SK-N-SH (cell line): ENCODE measurements around the gene NUP54. TPM values are rescaled to one million over a fixed set of nuclear protein-coding genes. Genes with fewer than 3 reads are reported as not detected.

Source experiments
- CTCF ChIA-PET: fragments of 300-600, 350-600 bp; formaldehyde crosslinking; extraction: SDS; loops from one replicate; lab custom pipeline; 2021; lab: Yijun Ruan, JAX
- POLR2A ChIA-PET: fragments of 350-600 bp; sonication (Branson Sonifier 250); formaldehyde crosslinking; extraction: SDS; loops from one replicate; lab custom pipeline; 2020; ENCODE audit warnings: antibody characterized with exemption, inconsistent platforms; lab: Yijun Ruan, JAX
- DNase-seq: peaks from one replicate; pipeline ENCODE4 v3.0.0; 2012
- H2AFZ ChIP-seq: fragments of 200-600 bp; sonication (generic); 2 replicates; pipeline ENCODE4 v1.8.1; 2016; ENCODE audit warnings: antibody characterized with exemption, mild to moderate bottlenecking, low read depth
- H3F3A ChIP-seq: fragments of 200-600 bp; sonication (generic); replicated peaks from 2 replicates; pipeline ENCODE3; 2016; ENCODE audit warnings: antibody characterized with exemption, mild to moderate bottlenecking; ENCODE audit not compliant: insufficient read depth
- H3K27ac ChIP-seq, 2 experiments: fragments of 200-500 bp in 1 of 2; fragments of 200-600 bp in 1 of 2; sonication (Bioruptor generic) in 1 of 2; sonication (generic), shearing (Covaris generic) in 1 of 2; 2 replicates each; pipeline versions ENCODE4 v1.5.1 to v1.6.1; 2014 to 2016; ENCODE audit warnings: low read depth in 2 of 2, inconsistent platforms in 1 of 2, low read length in 1 of 2, mild to moderate bottlenecking in 1 of 2, mixed read lengths in 1 of 2
- H3K27me3 ChIP-seq: fragments of 200-600 bp; sonication (generic), shearing (Covaris generic); 2 replicates; pipeline ENCODE4 v1.6.1; 2016; ENCODE audit warnings: mixed run types; ENCODE audit not compliant: insufficient read depth
- H3K36me3 ChIP-seq, 2 experiments: fragments of 200-500 bp in 1 of 2; fragments of 200-600 bp in 1 of 2; sonication (Bioruptor generic) in 1 of 2; sonication (generic) in 1 of 2; replicated peaks in 1 of 2; 2 replicates each; pipeline versions ENCODE3 to v1.5.1; 2014 to 2016; ENCODE audit warnings: low read length in 1 of 2, mild to moderate bottlenecking in 1 of 2; ENCODE audit not compliant: insufficient read depth in 2 of 2, control insufficient read depth in 1 of 2
- H3K4me1 ChIP-seq, 2 experiments: fragments of 200-500 bp in 1 of 2; fragments of 200-600 bp in 1 of 2; sonication (Bioruptor generic) in 1 of 2; sonication (generic), shearing (Covaris generic) in 1 of 2; 2 replicates each; pipeline versions ENCODE4 v1.5.1 to v1.6.1; 2014 to 2016; ENCODE audit warnings: low read depth in 1 of 2, low read length in 1 of 2, mixed run types in 1 of 2; ENCODE audit not compliant: insufficient read depth in 2 of 2, control insufficient read depth in 1 of 2
- H3K4me2 ChIP-seq: fragments of 200-600 bp; sonication (generic), shearing (Covaris generic); 2 replicates; pipeline ENCODE4 v1.6.1; 2017; ENCODE audit warnings: mixed run types
- H3K4me3 ChIP-seq, 2 experiments: fragments of 200-500 bp in 1 of 2; fragments of 200-600 bp in 1 of 2; sonication (Bioruptor generic) in 1 of 2; sonication (generic), shearing (Covaris generic) in 1 of 2; 2 replicates each; pipeline versions ENCODE4 v1.5.1 to v1.8.1; 2014 to 2016; ENCODE audit warnings: low read depth in 2 of 2, inconsistent platforms in 1 of 2, low read length in 1 of 2, mild to moderate bottlenecking in 1 of 2, mixed read lengths in 1 of 2, moderate library complexity in 1 of 2
- H3K79me2 ChIP-seq: fragments of 200-600 bp; sonication (generic); 2 replicates; pipeline ENCODE4 v1.8.1; 2017; ENCODE audit warnings: mild to moderate bottlenecking; ENCODE audit not compliant: insufficient read depth
- H3K9ac ChIP-seq: fragments of 200-600 bp; sonication (generic); 2 replicates; pipeline ENCODE4 v1.6.1; 2017; ENCODE audit warnings: mixed run types
- H3K9me2 ChIP-seq: fragments of 200-600 bp; sonication (generic); 2 replicates; pipeline ENCODE4 v1.6.1; 2017; ENCODE audit warnings: mixed run types
- H3K9me3 ChIP-seq: fragments of 200-600 bp; sonication (generic); 2 replicates; pipeline ENCODE4 v1.6.1; 2017; ENCODE audit warnings: mixed run types, mild to moderate bottlenecking, moderate library complexity
- H4K20me1 ChIP-seq: fragments of 200-600 bp; sonication (generic); 2 replicates; pipeline ENCODE4 v1.6.1; 2017; ENCODE audit warnings: mild to moderate bottlenecking, mixed run types; ENCODE audit not compliant: insufficient read depth
- CHD2 ChIP-seq: fragments of 150-350 bp; IDR thresholded peaks from 2 replicates; pipeline ENCODE4 v1.6.1; 2018; ENCODE audit warnings: low read length; ENCODE audit not compliant: partially characterized antibody
- EP300 ChIP-seq, 2 experiments: IDR thresholded peaks; 2 replicates each; pipeline versions ENCODE4 v1.4.0 to v1.6.1; 2012; ENCODE audit warnings: borderline replicate concordance in 1 of 2, low read depth in 1 of 2, low read length in 1 of 2
- EZH2phosphoT487 ChIP-seq: fragments of 200-600 bp; sonication (generic); IDR thresholded peaks from 2 replicates; pipeline ENCODE4 v1.6.1; 2017; ENCODE audit warnings: low read depth, mixed run types, mild to moderate bottlenecking, antibody characterized with exemption, moderate library complexity, borderline replicate concordance
- FOSL2 ChIP-seq: IDR thresholded peaks from 2 replicates; pipeline ENCODE4 v1.4.0; 2012; ENCODE audit warnings: low read depth, mild to moderate bottlenecking, moderate library complexity, borderline replicate concordance
- FOXJ3 ChIP-seq: sonication (generic); formaldehyde crosslinking; IDR thresholded peaks from 2 replicates; pipeline ENCODE4 v1.5.1; 2020; ENCODE audit warnings: mild to moderate bottlenecking, missing genetic modification reagents
- JUND ChIP-seq: IDR thresholded peaks from 2 replicates; pipeline ENCODE4 v1.4.0; 2012
- MEF2A ChIP-seq: IDR thresholded peaks from 2 replicates; pipeline ENCODE4 v1.4.0; 2012; ENCODE audit warnings: low read depth, borderline replicate concordance
- MXI1 ChIP-seq: IDR thresholded peaks from 2 replicates; pipeline ENCODE4 v1.6.1; 2012; ENCODE audit warnings: mild to moderate bottlenecking, low read depth, low read length, improper control_type of control experiment
- NFIC ChIP-seq: IDR thresholded peaks from 2 replicates; pipeline ENCODE4 v1.4.0; 2012; ENCODE audit warnings: borderline replicate concordance
- POLR2AphosphoS5 ChIP-seq: IDR thresholded peaks from 2 replicates; pipeline ENCODE4 v1.6.1; 2012; ENCODE audit warnings: low read depth, low read length
- RCOR1 ChIP-seq: fragments of 150-350 bp; IDR thresholded peaks from 2 replicates; pipeline ENCODE4 v1.6.1; 2017; ENCODE audit warnings: antibody characterized with exemption, low read length
- TCF12 ChIP-seq: IDR thresholded peaks from 2 replicates; pipeline ENCODE4 v1.4.0; 2012
- TEAD4 ChIP-seq: IDR thresholded peaks from 2 replicates; pipeline ENCODE4 v1.4.0; 2012; ENCODE audit warnings: mild to moderate bottlenecking, borderline replicate concordance; ENCODE audit not compliant: insufficient read depth
- WGBS: methylation state at CpG from one replicate; pipeline ENCODE4 v1.1.6; 2017; ENCODE audit warnings: low lambda C conversion rate; 5-methylcytosine and 5-hydroxymethylcytosine counted together
- polyA plus RNA-seq, 3 experiments: library from polyadenylated mRNA; depleted of rRNA; stranded (reverse); fragments of >200 nt; gene quantifications; 2 replicates each; pipeline ENCODE4 v1.2.3, GENCODE V29; 2012
- TF ChIP-seq, protein P1 (sequence below): IDR thresholded peaks from 2 replicates; pipeline ENCODE4 v1.4.0; 2012; ENCODE audit warnings: low read depth
- TF ChIP-seq, protein P2 (sequence below): IDR thresholded peaks from 2 replicates; pipeline ENCODE4 v1.4.0; 2012; ENCODE audit warnings: low read depth, borderline replicate concordance
- TF ChIP-seq, protein P3 (sequence below): fragments of 150-350 bp; IDR thresholded peaks from 2 replicates; pipeline ENCODE4 v1.6.1; 2016; ENCODE audit warnings: mild to moderate bottlenecking, low read depth, low read length
- TF ChIP-seq, protein P4 (sequence below): fragments of 200-600 bp; sonication (generic); IDR thresholded peaks from 2 replicates; pipeline ENCODE4 v1.6.1; 2017; ENCODE audit warnings: antibody characterized with exemption, mild to moderate bottlenecking, moderate library complexity
- TF ChIP-seq, protein P5 (sequence below): IDR thresholded peaks from 2 replicates; pipeline ENCODE4; 2012
- TF ChIP-seq, protein P6 (sequence below): IDR thresholded peaks from 2 replicates; pipeline ENCODE4 v1.6.1; 2012; ENCODE audit warnings: mild to moderate bottlenecking, low read depth, low read length, moderate library complexity
- TF ChIP-seq, protein P7 (sequence below): fragments of 150-350 bp; IDR thresholded peaks from 2 replicates; pipeline ENCODE4 v1.6.1; 2017; ENCODE audit warnings: antibody characterized with exemption, low read length, low read depth, borderline replicate concordance

The NUP54 gene
- polyA plus RNA-seq, 1 of the 3 experiments (the other 2 are of a cell fraction): 19.4 TPM

DNA sequence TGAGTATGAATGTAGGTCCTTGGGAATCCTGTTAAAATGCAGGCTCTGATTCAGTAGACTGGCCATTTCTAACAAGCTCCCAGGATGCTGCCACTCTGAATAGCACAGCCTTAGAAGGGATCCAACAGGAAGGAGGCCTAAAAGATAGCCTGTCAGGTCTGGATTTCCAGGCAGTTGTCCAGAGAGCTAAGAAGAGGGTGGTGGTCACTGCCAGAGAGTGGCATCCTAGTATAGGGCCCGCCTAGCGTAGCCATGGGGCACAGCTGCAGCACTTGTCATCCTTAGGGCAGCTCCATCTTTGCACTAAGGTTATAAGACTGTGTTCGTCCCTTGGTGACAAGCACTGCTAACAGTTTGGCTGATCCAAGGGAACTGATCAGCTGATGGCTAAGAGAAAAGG is 20.5 kb upstream of the NUP54 start:
- H3K36me3 ChIP-seq: peaks cover 71% of the 10 kb centered on the region in 2 experiments
- H3K4me1 ChIP-seq: no peaks in the 10 kb centered on the region
- 86% methylated on average over 1 of the region's 3 CpGs for WGBS
- DNase-seq: no peak
- H3K9me3 ChIP-seq: no peaks in the 10 kb centered on the region
- H3K9ac ChIP-seq: no peak overlapping the region
- no peaks in the 10 kb centered on the region for H3K9me2 ChIP-seq
- H3K79me2 ChIP-seq: no peaks in the 10 kb centered on the region
- TF ChIP-seq, protein P1, sequence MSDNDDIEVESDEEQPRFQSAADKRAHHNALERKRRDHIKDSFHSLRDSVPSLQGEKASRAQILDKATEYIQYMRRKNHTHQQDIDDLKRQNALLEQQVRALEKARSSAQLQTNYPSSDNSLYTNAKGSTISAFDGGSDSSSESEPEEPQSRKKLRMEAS: no peak
- no peak for TF ChIP-seq RCOR1
- TF ChIP-seq, protein P2, sequence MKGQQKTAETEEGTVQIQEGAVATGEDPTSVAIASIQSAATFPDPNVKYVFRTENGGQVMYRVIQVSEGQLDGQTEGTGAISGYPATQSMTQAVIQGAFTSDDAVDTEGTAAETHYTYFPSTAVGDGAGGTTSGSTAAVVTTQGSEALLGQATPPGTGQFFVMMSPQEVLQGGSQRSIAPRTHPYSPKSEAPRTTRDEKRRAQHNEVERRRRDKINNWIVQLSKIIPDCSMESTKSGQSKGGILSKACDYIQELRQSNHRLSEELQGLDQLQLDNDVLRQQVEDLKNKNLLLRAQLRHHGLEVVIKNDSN: no peak
- no peak for TF ChIP-seq TCF12
- TF ChIP-seq NFIC: no peak
- TF ChIP-seq, protein P3, sequence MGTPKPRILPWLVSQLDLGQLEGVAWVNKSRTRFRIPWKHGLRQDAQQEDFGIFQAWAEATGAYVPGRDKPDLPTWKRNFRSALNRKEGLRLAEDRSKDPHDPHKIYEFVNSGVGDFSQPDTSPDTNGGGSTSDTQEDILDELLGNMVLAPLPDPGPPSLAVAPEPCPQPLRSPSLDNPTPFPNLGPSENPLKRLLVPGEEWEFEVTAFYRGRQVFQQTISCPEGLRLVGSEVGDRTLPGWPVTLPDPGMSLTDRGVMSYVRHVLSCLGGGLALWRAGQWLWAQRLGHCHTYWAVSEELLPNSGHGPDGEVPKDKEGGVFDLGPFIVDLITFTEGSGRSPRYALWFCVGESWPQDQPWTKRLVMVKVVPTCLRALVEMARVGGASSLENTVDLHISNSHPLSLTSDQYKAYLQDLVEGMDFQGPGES: no peak
- TF ChIP-seq MEF2A: no peak
- TF ChIP-seq, protein P4, sequence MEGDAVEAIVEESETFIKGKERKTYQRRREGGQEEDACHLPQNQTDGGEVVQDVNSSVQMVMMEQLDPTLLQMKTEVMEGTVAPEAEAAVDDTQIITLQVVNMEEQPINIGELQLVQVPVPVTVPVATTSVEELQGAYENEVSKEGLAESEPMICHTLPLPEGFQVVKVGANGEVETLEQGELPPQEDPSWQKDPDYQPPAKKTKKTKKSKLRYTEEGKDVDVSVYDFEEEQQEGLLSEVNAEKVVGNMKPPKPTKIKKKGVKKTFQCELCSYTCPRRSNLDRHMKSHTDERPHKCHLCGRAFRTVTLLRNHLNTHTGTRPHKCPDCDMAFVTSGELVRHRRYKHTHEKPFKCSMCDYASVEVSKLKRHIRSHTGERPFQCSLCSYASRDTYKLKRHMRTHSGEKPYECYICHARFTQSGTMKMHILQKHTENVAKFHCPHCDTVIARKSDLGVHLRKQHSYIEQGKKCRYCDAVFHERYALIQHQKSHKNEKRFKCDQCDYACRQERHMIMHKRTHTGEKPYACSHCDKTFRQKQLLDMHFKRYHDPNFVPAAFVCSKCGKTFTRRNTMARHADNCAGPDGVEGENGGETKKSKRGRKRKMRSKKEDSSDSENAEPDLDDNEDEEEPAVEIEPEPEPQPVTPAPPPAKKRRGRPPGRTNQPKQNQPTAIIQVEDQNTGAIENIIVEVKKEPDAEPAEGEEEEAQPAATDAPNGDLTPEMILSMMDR: no peak
- no peak for TF ChIP-seq FOSL2
- TF ChIP-seq, protein P5, sequence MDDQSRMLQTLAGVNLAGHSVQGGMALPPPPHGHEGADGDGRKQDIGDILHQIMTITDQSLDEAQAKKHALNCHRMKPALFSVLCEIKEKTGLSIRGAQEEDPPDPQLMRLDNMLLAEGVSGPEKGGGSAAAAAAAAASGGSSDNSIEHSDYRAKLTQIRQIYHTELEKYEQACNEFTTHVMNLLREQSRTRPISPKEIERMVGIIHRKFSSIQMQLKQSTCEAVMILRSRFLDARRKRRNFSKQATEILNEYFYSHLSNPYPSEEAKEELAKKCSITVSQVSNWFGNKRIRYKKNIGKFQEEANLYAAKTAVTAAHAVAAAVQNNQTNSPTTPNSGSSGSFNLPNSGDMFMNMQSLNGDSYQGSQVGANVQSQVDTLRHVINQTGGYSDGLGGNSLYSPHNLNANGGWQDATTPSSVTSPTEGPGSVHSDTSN: no peak
- TF ChIP-seq, protein P6, sequence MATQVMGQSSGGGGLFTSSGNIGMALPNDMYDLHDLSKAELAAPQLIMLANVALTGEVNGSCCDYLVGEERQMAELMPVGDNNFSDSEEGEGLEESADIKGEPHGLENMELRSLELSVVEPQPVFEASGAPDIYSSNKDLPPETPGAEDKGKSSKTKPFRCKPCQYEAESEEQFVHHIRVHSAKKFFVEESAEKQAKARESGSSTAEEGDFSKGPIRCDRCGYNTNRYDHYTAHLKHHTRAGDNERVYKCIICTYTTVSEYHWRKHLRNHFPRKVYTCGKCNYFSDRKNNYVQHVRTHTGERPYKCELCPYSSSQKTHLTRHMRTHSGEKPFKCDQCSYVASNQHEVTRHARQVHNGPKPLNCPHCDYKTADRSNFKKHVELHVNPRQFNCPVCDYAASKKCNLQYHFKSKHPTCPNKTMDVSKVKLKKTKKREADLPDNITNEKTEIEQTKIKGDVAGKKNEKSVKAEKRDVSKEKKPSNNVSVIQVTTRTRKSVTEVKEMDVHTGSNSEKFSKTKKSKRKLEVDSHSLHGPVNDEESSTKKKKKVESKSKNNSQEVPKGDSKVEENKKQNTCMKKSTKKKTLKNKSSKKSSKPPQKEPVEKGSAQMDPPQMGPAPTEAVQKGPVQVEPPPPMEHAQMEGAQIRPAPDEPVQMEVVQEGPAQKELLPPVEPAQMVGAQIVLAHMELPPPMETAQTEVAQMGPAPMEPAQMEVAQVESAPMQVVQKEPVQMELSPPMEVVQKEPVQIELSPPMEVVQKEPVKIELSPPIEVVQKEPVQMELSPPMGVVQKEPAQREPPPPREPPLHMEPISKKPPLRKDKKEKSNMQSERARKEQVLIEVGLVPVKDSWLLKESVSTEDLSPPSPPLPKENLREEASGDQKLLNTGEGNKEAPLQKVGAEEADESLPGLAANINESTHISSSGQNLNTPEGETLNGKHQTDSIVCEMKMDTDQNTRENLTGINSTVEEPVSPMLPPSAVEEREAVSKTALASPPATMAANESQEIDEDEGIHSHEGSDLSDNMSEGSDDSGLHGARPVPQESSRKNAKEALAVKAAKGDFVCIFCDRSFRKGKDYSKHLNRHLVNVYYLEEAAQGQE: no peak
- TF ChIP-seq POLR2AphosphoS5: no peak
- TF ChIP-seq FOXJ3 (CRISPR knock-in tag): no peak
- no peak for TF ChIP-seq JUND
- no peak for TF ChIP-seq MXI1
- TF ChIP-seq EZH2phosphoT487: no peak
- no peak for TF ChIP-seq EP300 (IDR thresholded peaks at IDR 0.05; ENCODE audit: borderline replicate concordance in 1 of 2, low read depth in 1 of 2, low read length in 1 of 2)
- TF ChIP-seq TEAD4: no peak
- TF ChIP-seq, protein P7, sequence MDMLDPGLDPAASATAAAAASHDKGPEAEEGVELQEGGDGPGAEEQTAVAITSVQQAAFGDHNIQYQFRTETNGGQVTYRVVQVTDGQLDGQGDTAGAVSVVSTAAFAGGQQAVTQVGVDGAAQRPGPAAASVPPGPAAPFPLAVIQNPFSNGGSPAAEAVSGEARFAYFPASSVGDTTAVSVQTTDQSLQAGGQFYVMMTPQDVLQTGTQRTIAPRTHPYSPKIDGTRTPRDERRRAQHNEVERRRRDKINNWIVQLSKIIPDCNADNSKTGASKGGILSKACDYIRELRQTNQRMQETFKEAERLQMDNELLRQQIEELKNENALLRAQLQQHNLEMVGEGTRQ: no peak
- TF ChIP-seq CHD2: no peak
- no peaks in the 10 kb centered on the region for H3K27me3 ChIP-seq
- ChIA-PET POLR2A (no interaction called here), CTCF (interaction anchor here (1.1 to 5.2 kb wide), 3 partner anchors 11 to 336 kb away, joined by 3 to 35 read pairs (median 4); no protein-coding TSS in a partner anchor)
- no peak overlapping the region for H3K4me3 ChIP-seq
- no peaks in the 10 kb centered on the region for H4K20me1 ChIP-seq
- H2AFZ ChIP-seq: no peak overlapping the region
- H3K27ac ChIP-seq: no peak overlapping the region
- H3F3A ChIP-seq: no peaks in the 10 kb centered on the region
- no peak overlapping the region for H3K4me2 ChIP-seq
